Fibroblast of pulmonary artery (primary cell): Measurements from ENCODE around the gene KRT79.

Source experiments
- DNase-seq: peaks from one replicate; pipeline ENCODE4 v3.0.0-alpha.2; 2010; ENCODE audit warnings: low read depth
- H3K4me3 ChIP-seq: replicated peaks from 2 replicates; pipeline ENCODE4 v1.5.1; 2011; ENCODE audit warnings: low read depth, mild to moderate bottlenecking, control low read depth, low read length, moderate library complexity
- CTCF ChIP-seq: IDR thresholded peaks from 2 replicates; pipeline ENCODE4 v1.5.1; 2011; ENCODE audit warnings: mild to moderate bottlenecking, control low read depth, low read length, inconsistent platforms; ENCODE audit errors: missing control alignments

KRT79 gene

DNA sequence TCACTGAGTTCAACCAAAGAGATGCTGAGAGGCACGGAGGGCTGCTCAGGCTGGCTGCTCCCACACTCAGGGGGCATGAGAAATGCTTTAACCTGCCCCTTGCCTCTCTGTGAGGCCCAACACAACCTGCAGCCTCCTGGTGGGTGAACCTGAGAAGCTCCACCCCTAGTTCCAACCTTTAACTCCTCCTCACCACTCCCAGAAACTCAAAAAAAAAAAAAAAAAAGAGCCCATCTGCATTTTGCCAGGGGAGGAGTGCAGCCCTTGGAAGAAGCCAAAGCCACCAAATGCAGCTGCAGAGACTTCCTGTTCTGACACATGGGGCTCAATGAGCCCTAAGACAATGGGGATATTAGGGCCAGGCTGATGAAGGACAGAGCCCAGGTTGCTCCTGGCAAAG lies 29.1 kb downstream of the KRT79 start:
- TF ChIP-seq CTCF, result no peak
- DNase-seq, result no peak
- no peak overlapping the region for H3K4me3 ChIP-seq

GRCh38 chr12:52802442-52802841 lies 31.7 kb downstream of the KRT79 start:
- no peak for TF ChIP-seq CTCF
- no peak for DNase-seq

GRCh38 chr12:52801773-52802172 lies 32.3 kb downstream of the KRT79 start:
- no peak for TF ChIP-seq CTCF
- no peak for DNase-seq
- no peak overlapping the region for H3K4me3 ChIP-seq

More at GRCh38 chr12:52802442-52802841, 31.7 kb downstream of the KRT79 start:
- H3K4me3 ChIP-seq, result no peak overlapping the region

DNA sequence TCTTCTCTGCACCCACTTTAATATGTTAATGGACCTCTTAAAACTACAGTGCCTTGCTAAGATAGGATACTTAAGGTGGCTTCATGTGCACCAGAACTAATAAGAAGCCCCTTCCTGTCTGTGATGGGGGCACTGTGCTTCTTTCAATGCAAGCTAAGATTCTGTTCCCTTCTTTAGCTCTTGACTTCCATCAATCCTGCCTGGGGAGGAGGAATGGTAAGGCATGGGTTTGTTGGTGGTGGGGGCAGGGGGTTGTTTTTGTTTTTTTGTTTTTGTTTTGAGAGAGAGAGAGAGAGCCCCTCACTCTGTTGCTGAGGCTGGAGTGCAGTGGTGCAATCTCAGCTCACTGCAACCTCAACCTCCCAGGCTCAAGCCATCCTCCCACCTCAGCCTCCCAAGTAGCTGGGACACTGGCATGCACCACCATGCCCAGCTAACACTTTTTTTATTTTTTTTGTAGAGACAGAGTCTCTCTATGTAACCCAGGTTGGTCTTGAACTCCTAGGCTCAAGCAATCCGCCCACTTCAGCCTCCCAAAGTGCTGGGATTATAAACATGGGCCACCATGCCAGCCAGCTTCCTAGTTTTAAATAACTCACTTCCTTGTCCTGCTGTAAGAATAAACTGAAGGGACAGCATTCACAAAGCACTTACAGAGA lies 33.7 kb downstream of the KRT79 start:
- TF ChIP-seq CTCF, result no peak
- no peak overlapping the region for H3K4me3 ChIP-seq
- no peak for DNase-seq

DNA sequence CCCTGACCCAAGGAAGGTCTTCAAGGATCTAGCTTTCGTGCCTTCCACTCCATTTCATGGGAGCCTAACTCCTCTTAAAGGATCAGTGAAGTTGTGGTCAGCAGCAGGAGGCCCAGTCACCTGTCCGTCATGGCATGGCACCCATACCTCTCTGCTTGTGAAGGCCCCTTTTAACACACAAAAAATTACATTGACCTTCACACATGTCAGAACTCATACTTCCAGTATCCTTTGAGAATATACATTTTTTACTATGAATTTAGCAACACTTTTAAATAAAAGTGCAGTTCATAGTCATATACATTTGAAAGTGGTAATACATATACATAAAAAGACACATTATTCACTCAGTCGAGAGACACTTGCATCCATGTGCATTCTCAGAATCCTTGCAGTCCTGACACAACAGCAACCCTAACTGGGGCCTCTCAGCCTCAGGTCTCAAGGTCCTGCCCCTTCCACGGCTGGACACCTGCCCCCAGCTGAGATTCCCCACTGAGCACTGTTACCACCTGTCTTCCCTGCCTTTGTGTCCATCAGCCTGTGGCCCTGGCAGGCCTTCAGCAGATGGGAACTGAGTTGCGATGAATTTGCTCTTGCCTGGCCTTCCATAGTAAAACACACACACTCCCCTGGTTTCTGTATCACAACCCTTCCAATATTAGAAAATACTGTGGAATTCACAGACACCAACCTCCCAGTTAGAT lies 34.5 kb downstream of the KRT79 start:
- no peak overlapping the region for H3K4me3 ChIP-seq
- no peak for TF ChIP-seq CTCF
- no peak for DNase-seq

GRCh38 chr12:52798671-52799504 lies 35.2 kb downstream of the KRT79 start:
- H3K4me3 ChIP-seq, result no peak overlapping the region
- no peak for DNase-seq
- TF ChIP-seq CTCF, result no peak
